ENCODE data around the gene FBXO47. TPM values are rescaled to one million over a fixed set of nuclear protein-coding genes. Genes with fewer than 3 reads are reported as not detected.
"Not testable (repeated sequence)": the region's sequence is repeated elsewhere in the genome, so short reads cannot be mapped to it uniquely, and the experiment has no call there.

FBXO47 gene
- total RNA-seq, 4 donors from 2014 or later = 0.26 TPM; not detected in 3

- WGBS = 81% methylated on average over 2 of the region's 2 CpGs
- H3K4me1 ChIP-seq = peaks cover 3 to 11% (median 4%) of the 10 kb centered on the region in 4 donors
- DNase-seq (ENCODE audit: extremely low spot score) = no peak
- no peaks in the 10 kb centered on the region for H3K27me3 ChIP-seq
- no peaks in the 10 kb centered on the region for H3K9me3 ChIP-seq
- intact Hi-C loops (cut with DNase I) = loop anchor here (2.0 to 5.0 kb wide), 3 partner anchors 86 to 196 kb away; no protein-coding TSS in a partner anchor
- TF ChIP-seq EP300 (IDR thresholded peaks at IDR 0.05) (no peak), POLR2AphosphoS5 (IDR thresholded peaks at IDR 0.05) (no peak), POLR2A (IDR thresholded peaks at IDR 0.05; ENCODE audit: low read depth) (no peak)
- TF ChIP-seq, protein P1, sequence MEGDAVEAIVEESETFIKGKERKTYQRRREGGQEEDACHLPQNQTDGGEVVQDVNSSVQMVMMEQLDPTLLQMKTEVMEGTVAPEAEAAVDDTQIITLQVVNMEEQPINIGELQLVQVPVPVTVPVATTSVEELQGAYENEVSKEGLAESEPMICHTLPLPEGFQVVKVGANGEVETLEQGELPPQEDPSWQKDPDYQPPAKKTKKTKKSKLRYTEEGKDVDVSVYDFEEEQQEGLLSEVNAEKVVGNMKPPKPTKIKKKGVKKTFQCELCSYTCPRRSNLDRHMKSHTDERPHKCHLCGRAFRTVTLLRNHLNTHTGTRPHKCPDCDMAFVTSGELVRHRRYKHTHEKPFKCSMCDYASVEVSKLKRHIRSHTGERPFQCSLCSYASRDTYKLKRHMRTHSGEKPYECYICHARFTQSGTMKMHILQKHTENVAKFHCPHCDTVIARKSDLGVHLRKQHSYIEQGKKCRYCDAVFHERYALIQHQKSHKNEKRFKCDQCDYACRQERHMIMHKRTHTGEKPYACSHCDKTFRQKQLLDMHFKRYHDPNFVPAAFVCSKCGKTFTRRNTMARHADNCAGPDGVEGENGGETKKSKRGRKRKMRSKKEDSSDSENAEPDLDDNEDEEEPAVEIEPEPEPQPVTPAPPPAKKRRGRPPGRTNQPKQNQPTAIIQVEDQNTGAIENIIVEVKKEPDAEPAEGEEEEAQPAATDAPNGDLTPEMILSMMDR (IDR thresholded peaks at IDR 0.05) = no peak
- H3K4me3 ChIP-seq = no peak overlapping the region
- no peaks in the 10 kb centered on the region for H3K36me3 ChIP-seq
- peak overlapping the region in 1 of 4 donors; percentile 31 for H3K27ac ChIP-seq (replicated peaks in 1 of 4)
Observed at GRCh38 chr17:38981636-38982035, 14.4 kb upstream of the FBXO47 start.

DNA sequence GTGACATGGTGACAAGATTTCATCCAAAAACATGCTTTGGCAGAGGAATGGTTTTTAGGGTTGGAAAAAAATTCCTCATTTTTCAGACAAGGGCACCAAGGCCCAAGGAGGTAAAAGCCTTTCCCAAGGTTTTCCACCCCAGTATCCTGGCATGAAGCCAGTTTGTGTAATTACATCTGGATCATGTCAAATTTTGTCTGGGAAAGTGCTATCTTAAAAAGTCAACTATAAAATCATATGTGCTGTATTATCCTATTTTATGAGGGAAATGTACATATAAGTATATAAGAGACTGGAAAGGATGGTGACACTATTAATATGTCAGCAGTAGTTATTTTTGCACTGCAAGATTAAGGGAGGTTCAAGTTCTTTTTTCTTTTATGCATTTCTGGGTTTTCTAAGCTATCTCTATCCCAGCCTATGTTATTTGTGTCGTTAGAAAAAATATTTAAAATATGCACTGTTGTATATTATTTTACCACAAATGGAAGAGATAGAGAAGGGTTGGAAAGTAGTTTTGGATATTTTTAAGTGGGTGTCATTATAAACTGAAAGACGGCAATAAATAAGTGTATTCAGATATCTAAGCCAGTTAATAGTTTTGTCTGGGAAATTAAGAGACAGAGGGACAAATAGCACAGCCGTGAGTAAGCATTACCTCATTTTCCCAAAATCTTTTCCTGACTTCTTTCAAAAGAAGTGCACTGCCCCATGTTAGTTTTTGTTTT, 13.5 kb upstream of the FBXO47 start:
- no peak for DNase-seq (ENCODE audit: extremely low spot score)

DNA sequence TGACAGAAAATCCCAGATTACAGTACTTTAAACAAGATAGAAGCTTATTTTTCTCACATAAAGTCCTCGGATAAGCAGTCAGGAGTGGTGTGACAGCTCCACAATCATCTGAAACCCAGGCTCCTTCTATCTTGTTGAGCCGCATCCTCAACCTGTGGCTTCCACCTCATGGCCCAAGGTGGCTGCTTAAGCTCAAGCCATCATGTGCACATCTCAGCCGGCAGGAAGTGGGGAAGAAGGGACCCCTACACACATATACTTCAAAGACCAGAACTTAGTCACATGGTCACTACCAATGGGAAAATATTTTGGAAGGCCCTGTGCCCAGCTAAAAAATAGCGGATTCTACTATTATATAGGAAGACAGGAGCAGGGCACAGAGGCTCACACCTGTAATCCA, 11.0 kb upstream of the FBXO47 start:
- 97% methylated on average over 4 of the region's 4 CpGs for WGBS
- H3K4me3 ChIP-seq = no peak overlapping the region
- H3K27me3 ChIP-seq = no peaks in the 10 kb centered on the region
- no peak for DNase-seq (ENCODE audit: extremely low spot score)
- peaks cover under 1 to 7% (median 2%) of the 10 kb centered on the region in 4 donors for H3K4me1 ChIP-seq
- intact Hi-C loops (cut with DNase I) = no loop called here
- H3K27ac ChIP-seq (replicated peaks in 1 of 4) = no peak overlapping the region
- no peaks in the 10 kb centered on the region for H3K9me3 ChIP-seq
- TF ChIP-seq EP300 (IDR thresholded peaks at IDR 0.05) (no peak), POLR2AphosphoS5 (IDR thresholded peaks at IDR 0.05) (no peak), POLR2A (IDR thresholded peaks at IDR 0.05; ENCODE audit: low read depth) (no peak)
- TF ChIP-seq, protein P1 (IDR thresholded peaks at IDR 0.05) = no peak
- no peaks in the 10 kb centered on the region for H3K36me3 ChIP-seq

More for the DNA sequence above, 13.5 kb upstream of the FBXO47 start:
- Histone ChIP-seq H3K4me3 (no peak overlapping the region), H3K27ac (replicated peaks in 1 of 4) (peak overlapping the region in 2 of 4 donors; percentile 28 to 31), H3K9me3 (no peaks in the 10 kb centered on the region), H3K4me1 (peaks cover 3 to 11% (median 4%) of the 10 kb centered on the region in 4 donors), H3K36me3 (no peaks in the 10 kb centered on the region), H3K27me3 (no peaks in the 10 kb centered on the region)
- intact Hi-C loops (cut with DNase I) = loop anchor here (5.0 kb wide), 2 partner anchors 87 to 197 kb away; no protein-coding TSS in a partner anchor
- TF ChIP-seq POLR2AphosphoS5 (IDR thresholded peaks at IDR 0.05) = no peak
- TF ChIP-seq EP300 (IDR thresholded peaks at IDR 0.05) = no peak
- TF ChIP-seq POLR2A (IDR thresholded peaks at IDR 0.05; ENCODE audit: low read depth) = no peak
- TF ChIP-seq, protein P1 (IDR thresholded peaks at IDR 0.05) = no peak
- WGBS = 38% methylated on average over 3 of the region's 3 CpGs

DNA sequence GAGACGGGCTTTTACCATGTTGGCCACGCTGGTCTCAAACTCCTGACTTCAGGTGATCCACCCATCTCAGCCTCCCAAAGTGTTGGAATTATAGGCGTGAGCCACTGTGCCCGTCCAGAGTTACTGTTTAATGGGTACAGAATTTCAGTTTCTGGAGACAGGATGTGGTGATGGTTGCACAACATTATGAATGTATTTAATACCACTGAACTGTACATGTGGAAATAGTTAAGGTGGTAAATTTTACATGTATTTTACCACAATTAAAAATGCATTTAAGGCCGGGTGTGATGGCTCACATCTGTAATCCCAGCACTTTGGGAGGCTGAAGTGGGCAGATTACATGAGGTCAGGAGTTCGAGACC, 9.0 kb upstream of the FBXO47 start:
- H3K27ac ChIP-seq (replicated peaks in 1 of 4); H3K27me3 ChIP-seq; intact Hi-C loops (cut with DNase I); H3K36me3 ChIP-seq; H3K4me1 ChIP-seq; H3K4me3 ChIP-seq; DNase-seq (ENCODE audit: extremely low spot score); H3K9me3 ChIP-seq: not testable (repeated sequence)
- WGBS = 65% methylated on average over 6 of the region's 6 CpGs

GRCh38 chr17:38970804-38971203, 3.6 kb upstream of the FBXO47 start:
- Histone ChIP-seq H3K27me3 (no peaks in the 10 kb centered on the region), H3K4me1 (peaks cover 0 to 13% (median 7%) of the 10 kb centered on the region in 4 donors), H3K36me3 (no peaks in the 10 kb centered on the region), H3K9me3 (no peaks in the 10 kb centered on the region), H3K4me3 (no peak overlapping the region), H3K27ac (replicated peaks in 1 of 4) (no peak overlapping the region)
- intact Hi-C loops (cut with DNase I) = no loop called here
- WGBS = 89% methylated on average over 5 of the region's 5 CpGs
- no peak for DNase-seq (ENCODE audit: extremely low spot score)
- TF ChIP-seq EP300 (IDR thresholded peaks at IDR 0.05) (no peak), POLR2A (IDR thresholded peaks at IDR 0.05; ENCODE audit: low read depth) (no peak), POLR2AphosphoS5 (IDR thresholded peaks at IDR 0.05) (no peak)
- TF ChIP-seq, protein P1 (IDR thresholded peaks at IDR 0.05) = no peak

Measured in esophagus muscularis mucosa (tissue), 4 donors.